Stimulated activated CD4-positive, alpha-beta T cell treated with anti-CD3 and anti-CD28 coated beads, Interleukin-2, amount 100 ng/mL, for 24 hours (primary cell): ENCODE data around the gene HGD.

ENCODE experiments used
- DNase-seq, 2 donors: peaks; one replicate each; pipeline ENCODE4 v3.0.0-alpha.2; 2020

HGD gene, protein sequence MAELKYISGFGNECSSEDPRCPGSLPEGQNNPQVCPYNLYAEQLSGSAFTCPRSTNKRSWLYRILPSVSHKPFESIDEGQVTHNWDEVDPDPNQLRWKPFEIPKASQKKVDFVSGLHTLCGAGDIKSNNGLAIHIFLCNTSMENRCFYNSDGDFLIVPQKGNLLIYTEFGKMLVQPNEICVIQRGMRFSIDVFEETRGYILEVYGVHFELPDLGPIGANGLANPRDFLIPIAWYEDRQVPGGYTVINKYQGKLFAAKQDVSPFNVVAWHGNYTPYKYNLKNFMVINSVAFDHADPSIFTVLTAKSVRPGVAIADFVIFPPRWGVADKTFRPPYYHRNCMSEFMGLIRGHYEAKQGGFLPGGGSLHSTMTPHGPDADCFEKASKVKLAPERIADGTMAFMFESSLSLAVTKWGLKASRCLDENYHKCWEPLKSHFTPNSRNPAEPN

DNA sequence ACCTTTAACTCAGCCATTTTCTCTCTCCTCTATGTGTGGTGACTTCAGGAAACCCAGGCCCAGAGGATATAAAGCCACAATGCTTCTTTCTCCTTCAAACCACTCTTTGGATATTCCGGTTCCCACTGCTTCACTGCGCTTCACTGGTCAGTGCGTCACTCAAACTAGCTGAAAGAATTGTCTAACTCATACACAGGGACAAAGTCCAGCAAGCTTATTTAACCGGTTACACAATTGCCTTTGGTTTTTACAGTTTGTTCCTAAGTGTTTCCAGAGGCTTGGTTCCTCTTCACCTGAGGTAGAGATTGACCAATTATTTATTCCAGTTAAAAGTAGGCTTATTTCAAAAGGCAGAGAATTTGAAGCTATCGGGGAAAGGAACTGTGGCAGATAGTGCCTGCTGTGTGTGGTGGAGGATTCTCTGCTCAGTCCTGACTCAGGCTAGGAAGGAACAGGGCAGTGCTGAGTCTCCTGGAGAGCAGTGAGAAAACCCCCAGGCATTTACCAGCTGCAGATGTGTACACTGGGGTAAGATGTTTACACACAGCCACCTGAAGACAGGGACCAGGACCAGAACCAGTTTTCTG, at the start of gene HGD:
Gene HGD (minus strand): TSS at position 145 of the 587 bp plus-strand sequence. CDS start 128 bp downstream, at position 17.
- no peak for DNase-seq

DNA sequence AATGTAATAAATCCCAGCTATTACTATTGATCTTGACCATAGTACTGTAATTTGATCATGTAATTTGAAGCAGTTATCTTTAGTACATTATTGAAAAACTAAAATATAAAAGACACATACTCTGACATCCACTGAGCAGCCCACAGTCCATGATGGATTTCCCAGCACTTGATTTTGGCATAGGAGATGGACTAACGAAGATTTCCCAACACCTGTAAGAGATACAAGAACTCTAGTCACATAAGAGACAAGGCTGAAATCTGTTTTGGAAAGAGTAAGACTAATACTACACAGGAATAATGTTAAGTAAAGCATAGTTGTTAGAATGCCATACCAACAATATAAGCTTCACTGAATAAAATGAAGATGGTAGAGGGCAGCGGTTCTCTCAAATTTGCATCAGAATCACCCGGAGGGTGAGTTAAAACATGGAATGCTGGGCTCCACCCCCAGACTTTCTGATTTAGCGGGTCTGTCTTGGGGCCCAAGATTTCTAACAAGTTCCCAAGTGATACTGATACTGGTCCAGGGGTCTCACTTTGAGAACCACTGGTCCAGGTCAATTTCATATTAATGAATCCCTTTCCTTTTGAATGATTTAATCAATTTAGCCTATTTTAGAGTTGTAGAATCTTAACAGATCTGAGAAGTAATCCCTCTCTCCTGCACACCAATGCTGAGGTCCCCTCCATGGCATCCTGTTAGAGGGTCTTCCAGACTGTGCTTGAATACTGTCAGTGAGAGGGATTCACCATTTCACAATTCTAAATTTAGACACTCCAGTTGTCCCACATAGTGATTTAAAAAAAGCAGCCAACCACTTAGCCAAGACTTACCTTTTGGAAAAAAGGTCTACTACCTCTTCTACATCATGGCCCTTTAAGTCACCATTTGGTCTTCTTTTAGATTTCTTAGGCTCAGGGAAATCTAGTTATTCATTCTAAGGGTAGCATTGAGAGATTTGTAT, 48.8 kb upstream of the HGD start:
- no peak for DNase-seq

DNA sequence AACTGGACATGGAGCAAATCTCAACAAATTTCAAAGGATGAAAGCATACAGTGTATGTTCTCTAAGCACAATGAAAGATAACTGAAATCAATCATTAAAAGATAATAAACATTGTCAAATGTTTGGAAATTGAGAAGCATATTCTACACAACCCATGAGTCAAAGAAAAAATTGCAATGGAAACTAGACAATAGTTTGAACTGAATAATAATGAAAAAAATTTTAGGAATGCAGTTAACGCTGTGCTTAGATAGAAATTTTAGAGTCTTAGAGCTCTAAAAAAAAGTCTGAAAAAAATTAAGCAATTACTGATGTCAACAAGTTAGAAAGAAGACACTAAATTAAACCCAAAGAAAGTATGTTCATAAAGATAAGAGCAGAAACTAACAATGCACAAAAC, 44.8 kb upstream of the HGD start:
- no peak for DNase-seq

DNA sequence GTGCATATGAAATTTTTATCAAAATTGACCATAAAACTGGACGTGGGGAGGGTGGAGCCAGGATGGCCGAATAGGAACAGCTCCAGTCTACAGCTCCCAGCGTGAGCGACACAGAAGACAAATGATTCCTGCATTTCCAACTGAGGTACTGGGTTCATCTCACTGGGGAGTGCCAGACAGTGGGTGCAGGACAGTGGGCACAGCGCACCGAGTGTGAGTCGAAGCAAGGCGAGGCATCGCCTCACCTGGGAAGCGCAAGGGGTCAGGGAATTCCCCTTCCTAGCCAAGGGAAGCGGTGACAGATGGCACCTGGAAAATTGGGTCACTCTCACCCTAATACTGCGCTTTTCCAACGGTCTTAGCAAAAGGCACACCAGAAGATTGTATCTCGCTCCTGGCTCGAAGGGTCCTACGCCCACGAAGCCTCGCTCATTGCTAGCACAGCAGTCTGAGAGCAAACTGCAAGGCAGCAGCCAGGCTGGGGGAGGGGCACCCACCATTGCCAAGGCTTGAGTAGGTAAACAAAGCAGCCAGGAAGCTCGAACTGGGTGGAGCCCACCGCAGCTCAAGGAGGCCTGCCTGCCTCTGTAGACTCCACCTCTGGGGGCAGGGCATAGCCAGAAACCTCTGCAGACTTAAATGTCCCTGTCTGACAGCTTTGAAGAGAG, 37.3 kb upstream of the HGD start:
- DNase-seq, result peak; percentile 36 to 51

DNA sequence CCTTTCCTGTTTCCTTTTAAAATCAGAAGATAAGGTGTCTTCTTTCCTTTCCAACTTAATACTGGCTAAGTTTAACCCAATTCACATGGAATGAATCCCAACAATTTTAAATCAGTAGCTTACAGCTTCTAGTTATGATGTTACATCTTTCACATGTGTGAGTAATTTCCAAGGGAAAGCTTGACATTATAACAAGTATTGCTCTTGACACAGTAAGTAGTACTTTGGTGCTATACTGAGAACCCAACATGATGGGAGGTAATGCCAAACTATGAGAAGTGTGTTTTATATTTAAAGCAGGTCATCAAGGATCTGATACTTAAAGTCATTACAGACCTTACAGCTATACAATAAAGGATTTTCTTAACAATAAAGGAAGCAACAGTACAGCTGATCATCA, 31.2 kb upstream of the HGD start:
- DNase-seq, result no peak

DNA sequence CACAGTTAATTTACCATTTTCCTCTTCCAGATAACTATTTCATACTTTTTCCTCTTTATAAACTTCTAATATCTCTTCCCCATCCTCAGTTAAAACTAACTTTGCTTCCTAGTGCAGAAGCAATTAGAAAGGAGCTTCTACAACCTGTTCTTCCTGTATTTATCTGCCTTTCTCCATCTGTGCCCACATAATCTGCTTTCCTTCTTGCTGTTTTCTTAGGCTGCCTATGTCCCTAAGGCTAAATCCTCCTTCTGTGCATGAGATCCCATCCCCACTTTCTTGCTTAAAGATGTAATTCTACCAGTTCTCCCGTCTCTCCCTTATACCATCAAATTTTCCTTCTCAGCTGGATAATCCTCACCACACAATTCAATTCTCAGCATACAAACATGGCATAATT, 28.3 kb upstream of the HGD start:
- no peak for DNase-seq

DNA sequence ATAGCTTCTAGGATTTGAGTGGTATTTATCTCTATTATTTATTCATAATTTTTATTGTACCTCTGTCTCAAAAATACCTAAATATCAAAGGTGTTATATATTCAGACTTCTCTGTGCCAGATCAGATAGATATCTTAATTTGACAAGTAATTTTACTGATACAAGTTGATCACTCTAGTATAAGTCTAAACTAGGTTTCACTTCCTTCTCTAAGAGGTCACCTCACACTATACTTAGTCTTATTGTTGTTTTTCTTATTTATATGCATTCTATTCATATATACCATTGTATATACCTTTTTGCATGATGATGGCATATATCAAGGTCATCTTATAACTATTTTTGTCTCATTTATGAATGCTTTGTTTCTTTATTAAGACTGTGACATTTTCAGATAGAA, 26.4 kb upstream of the HGD start:
- no peak for DNase-seq

DNA sequence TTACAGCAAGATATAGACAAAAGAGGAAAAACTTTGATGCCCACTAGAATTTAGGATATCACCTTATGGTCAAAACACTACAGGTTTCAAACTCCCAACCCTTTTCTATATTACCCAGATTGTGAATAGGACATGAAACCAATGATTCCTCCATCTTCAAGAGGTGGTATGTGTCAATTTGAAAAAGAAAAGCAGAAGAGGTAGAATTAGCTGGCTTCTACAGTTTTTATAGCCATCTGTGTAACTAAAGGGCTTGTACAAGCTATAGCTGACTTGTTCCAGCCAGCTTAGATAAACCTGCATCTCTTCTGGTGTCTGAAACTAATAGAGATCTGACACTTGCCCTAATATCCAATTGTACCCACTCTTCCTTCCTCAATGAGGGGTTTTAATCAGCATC, 24.9 kb upstream of the HGD start:
- no peak for DNase-seq

DNA sequence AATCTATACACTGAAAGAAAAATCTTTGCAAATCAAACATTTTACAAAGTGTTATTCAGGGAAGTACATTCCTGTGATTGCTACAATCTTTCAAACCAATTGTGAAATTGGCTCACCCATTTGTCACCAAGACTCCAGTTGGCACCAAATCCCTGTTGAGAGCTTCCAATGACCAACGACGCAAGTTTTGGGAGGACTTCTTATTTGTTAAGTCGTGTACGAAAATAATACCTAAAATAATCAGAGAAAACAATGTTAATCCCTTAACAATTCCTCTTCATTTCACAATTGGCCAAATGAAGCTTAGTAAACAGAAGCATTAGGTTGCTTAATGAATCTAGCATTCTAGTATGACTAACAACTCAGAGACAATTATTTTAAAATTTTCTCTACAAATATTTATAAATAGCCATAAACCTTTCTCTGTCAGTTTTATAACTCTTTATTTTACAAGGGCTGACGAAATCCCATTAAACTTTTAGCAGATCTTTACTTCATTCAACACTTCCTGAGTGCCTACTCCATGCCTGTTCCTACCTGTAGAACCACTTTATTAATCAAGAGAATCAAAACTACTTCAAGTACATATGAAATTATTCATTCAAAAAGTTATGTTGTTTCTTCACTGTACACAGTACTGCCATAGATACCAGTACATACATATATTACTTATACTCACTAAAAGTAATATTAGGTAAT, 24.0 kb upstream of the HGD start:
- DNase-seq, result no peak

DNA sequence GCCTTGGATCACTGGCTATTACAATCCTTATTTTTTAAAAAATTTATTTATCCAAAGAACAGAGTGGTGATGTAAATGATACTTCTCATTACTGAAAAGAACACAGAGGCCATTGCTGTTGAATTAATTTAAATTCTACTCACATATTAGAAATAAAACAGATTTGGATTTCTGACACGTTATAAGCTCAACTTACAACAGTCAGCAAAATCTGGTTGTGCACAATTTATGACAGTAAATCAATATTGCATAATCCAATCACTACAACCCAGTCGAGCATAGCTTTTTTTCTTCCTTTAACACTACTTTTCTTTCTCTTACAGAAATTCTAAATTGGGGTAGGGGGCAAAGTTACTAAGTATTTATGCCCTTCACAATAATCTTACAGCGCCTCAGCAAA, 17.3 kb upstream of the HGD start:
- DNase-seq, result no peak

DNA sequence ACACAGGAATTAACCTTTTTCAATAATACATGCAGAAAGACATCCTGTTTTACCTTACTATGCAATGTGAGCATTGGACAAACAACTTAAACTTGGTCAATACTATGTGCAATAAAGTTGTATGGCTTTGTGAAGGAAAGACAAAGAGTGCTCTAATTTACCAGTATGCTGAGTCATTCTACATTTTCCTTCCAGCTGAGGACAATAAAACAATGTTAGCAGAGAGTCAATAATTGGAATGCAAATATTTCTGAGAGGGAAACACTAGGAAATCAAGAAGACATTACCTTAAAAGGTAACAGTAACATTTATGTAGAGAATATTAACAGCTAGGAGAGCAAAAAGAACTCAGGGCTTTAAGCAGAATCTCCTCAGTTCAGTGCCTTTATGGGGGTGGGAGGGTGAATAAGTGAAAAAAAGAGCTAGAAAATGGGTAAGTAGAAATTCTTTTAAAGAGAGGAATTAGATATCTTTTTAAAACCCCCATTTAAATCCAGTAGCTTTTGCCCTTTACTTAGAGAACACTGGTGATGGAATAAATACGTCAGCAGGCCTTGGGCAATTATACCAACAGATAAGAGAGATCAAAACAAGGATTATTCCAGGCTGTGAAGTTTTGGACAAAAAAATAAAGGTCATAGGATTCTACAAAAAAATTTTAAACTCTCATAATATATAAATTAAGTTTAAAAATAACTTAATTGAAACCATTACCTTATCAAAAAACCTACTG, 11.6 kb upstream of the HGD start:
- no peak for DNase-seq

DNA sequence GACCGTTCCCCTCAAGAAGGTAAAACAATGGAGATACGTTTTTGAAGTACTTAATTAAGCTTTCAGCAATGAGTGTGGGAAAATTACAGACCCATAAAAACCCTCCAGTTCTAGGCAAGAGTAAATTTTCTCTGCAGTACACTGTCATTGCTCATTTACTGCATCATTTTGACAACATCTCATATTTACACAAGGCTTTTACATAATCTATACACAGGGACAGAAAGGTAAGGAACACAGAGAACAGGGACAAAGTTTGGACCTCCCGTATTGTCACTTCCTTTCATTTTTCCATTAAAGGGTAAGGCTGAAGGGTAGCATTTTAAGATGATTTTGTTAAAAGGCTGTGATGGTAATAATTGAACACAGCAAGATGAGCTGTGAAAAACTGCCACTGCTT, 7.4 kb upstream of the HGD start:
- DNase-seq, result no peak

DNA sequence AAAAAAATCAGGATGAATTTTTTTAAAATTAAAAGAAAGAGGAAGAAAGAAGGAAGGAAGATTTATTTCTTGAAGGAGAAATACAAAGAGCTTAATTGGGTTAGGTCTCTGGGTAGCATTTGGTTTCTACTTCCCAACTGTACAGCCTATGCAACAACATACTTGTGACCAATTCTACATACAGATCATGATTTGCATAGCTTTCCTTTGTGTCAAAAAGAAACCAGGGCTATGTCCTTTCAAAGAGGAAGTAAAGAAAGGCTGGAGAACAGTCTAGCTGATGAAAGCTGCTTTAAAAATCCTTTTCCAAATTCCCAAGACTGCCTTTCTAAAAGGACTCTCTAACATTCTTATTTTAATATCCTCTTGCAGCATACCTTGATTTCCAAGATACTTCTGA, 6.1 kb upstream of the HGD start:
- DNase-seq, result no peak

DNA sequence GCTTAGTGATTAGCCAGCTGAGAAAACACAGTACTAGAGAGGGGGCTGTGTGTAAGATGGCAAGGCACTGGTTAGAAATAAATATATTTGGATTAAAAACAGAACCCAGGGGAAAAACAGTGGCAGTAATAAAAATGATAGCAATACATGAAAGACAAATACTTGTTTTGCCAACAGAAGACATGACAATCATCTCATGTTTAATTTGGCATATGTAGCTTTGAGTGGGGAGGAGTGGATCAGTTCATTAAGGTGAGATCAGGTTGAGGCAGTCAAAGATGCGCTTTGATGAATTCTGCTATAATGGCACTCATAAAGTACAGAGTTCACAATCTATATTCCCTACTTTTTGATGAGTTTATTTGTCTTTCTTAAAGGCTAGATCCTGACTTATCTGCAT, 3.4 kb upstream of the HGD start:
- no peak for DNase-seq

DNA sequence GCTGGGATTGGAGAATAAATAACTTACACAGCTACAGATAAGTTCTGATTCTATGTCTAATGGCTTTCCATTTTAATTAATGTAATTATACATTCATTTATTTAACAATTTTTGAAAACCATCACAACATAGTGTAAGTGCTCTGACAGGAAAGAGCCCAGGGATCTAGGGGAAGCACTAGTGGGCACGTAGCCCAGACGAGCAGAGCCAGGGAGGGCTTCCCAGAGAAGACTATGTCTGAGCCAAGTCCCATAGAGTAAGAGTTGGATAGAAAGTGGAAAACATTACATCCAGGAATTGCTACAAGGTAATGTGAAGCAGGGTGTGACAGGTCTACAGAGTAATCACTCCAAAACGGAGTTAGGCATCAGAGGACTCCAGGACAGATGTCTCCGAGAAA, 2.9 kb upstream of the HGD start:
- no peak for DNase-seq

DNA sequence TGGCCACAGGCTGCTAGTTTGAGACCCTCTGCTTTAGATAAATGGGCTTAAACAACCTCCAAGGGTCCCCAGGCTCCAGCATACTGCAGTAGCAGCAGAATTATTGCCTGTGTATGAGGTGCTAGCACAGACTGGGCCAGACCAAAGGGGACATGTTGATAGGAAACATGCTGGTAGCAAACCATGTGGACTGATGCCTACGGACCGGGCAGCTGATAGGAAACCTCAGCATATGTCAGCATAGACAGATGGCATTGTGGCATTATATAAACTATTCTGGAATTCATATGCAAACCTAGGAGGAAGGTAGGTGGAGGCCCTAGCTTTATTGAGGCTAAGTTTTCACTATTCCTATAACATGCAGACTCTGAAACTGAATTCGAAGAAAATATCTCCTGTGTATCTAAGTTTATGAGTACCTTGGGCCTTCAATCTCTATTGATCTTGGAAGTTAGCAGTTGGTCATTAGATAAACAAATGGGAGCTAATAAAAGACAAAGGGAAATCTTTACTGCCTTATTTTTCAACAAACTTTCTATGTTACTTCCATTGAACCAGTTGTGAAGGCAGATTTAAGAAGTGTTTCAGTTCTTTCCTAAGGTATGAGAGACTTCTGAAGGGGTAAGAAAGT, 1.7 kb upstream of the HGD start:
- DNase-seq, result no peak

DNA sequence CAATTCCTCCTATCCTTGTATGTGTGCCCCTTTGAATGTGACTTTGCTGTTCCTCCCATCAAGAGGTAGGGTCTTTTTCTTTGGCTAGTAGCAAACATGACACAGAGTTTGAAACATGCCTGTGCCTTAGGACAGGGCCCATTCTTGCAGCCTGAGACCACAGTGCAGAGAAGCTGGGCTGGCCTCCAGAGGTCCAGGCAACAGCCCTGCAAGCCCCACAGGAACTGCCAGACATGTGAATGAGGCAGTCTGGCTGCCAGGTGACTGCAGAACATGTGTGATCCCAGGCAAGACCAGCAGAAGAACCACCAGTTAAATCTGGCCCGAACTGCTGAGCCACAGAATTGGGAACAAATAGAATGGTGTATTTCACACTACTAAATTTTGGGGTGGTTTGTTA, 1.2 kb upstream of the HGD start:
- DNase-seq, result no peak

DNA sequence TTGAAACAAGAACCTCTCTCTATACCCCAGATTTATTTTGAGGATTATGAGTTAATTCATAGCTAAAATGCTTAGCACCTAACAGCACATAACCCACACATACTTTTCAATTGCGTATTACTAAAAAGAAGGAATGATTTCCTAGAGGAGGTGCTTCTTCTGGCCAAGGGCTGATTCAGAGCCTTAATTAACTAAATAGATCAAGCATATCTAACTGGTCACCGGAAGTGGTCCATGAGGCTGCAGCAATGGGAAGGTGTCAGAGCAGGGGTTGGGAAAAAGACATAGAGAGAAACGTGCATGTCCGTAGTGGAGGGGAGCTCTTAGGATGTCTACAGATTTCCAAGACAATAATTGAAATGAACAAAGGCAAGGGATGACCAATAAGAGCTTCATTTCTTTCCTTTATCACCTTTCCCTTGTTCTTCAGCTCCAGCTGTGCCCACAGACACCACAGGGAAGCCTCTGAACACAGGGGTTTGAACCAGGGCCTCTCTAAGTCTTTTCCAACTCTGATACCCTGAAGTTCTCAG, 467 bp downstream of the HGD start:
- no peak for DNase-seq

DNA sequence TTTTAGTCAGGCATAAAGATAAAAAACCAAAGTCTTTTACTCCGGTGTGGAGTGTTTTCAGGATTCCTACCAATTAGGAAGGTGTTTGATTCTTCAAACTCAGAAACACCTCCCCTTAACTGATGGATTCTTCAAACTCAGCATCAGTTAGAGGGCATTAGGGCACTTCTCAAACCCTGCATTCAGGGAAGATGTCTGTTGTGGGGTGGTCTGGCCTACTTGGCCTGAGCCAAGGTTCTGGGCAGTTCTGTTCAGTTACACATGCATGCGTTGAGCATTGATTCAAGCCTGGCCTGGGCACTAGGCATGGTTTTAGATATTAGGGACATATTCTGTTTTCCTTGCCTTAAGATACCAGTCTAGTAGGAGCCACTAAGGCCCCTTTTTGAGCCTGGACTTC, 1.0 kb downstream of the HGD start:
- DNase-seq, result no peak

DNA sequence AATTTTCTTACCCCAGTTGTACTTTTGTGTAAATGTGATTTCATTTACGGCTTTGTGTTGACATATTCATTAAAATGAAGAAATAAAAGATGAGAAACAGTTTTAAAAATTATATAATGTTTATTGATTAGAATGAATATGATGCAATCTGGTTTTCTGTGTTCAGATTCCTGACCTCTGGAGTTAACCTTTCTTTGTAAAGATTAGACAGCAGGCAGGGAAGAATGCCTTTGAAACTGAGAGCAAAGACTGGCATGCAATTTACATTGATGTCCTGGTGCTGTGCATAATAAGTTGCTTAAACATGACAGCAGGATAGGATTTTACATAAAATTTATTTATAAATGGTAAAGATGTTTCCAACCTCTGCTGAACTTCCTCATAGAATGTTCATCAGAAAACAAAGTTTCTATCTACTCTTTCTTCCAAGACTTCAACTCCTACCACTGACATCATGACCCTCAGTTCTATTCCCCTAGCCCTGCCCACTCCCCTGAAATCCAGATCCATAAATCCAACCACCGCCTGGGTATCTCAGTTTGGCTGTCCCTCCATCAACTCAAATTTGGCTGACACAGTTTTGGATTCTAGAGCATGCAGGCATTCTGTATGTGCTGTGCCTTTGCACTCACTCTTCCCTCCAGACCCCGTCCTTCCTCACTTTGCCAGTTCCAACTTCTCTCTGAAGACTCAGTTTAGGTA, 1.7 kb downstream of the HGD start:
- no peak for DNase-seq
